Measurements from ENCODE around the gene GDPD3. TPM values are rescaled to one million over a fixed set of nuclear protein-coding genes. Genes with fewer than 3 reads are reported as not detected.

The GDPD3 gene
- total RNA-seq (2022; extraction: Qiagen RNA extraction; ENCODE audit: low read depth) = 1.4 to 2.3 TPM (median 1.7 TPM) in 5 replicates

GRCh38 chr16:30113031-30113710, at the start of gene GDPD3:
GDPD3 (minus strand) TSS chr16:30113537; CDS start chr16:30113478, 59 bp downstream.

GRCh38 chr16:30096105-30096861, 17.1 kb downstream of the GDPD3 start, which contains the start of gene YPEL3:
YPEL3 (minus strand) TSS chr16:30096213; CDS start chr16:30095482, 731 bp downstream.

GRCh38 chr16:30091474-30092372, 21.6 kb downstream of the GDPD3 start, which contains the start of gene TBX6:
TBX6 (minus strand) TSS chr16:30091924; CDS start chr16:30091193, 731 bp downstream.

GRCh38 chr16:30075503-30076275, 37.6 kb downstream of the GDPD3 start, which contains the start of gene PPP4C:
PPP4C (plus strand) TSS chr16:30075994; CDS start chr16:30076378, 384 bp downstream.

GRCh38 chr16:30065102-30065942, 48.0 kb downstream of the GDPD3 start, which contains the start of gene ALDOA:
ALDOA (plus strand) TSS chr16:30065760; CDS start chr16:30066898, 1,138 bp downstream.

Other genes with a start within 250 kb of the GDPD3 start
- 17.9 to 25.3 TPM (median 20.4 TPM) in 5 replicates for gene SEZ6L2, start 214.0 kb downstream of the GDPD3 start, total RNA-seq (2022; extraction: Qiagen RNA extraction; ENCODE audit: low read depth)
- 18.0 to 30.1 TPM (median 26.7 TPM) in 5 replicates for gene ASPHD1, start 213.0 kb downstream of the GDPD3 start, total RNA-seq (2022; extraction: Qiagen RNA extraction; ENCODE audit: low read depth)
- gene KCTD13, start 187.3 kb downstream of the GDPD3 start, total RNA-seq (2022; extraction: Qiagen RNA extraction; ENCODE audit: low read depth) = 14.4 to 23.0 TPM (median 19.8 TPM) in 5 replicates
- 80.4 to 105 TPM (median 102 TPM) in 5 replicates for gene TMEM219, start 151.5 kb downstream of the GDPD3 start, total RNA-seq (2022; extraction: Qiagen RNA extraction; ENCODE audit: low read depth)
- 26.3 to 36.4 TPM (median 33.8 TPM) in 5 replicates for gene TAOK2, start 139.7 kb downstream of the GDPD3 start, total RNA-seq (2022; extraction: Qiagen RNA extraction; ENCODE audit: low read depth)
- 13.7 to 15.6 TPM (median 14.3 TPM) in 5 replicates for gene HIRIP3, start 117.9 kb downstream of the GDPD3 start, total RNA-seq (2022; extraction: Qiagen RNA extraction; ENCODE audit: low read depth)
- 109 to 115 TPM (median 109 TPM) in 5 replicates for gene INO80E, start 117.3 kb downstream of the GDPD3 start, total RNA-seq (2022; extraction: Qiagen RNA extraction; ENCODE audit: low read depth)
- gene DOC2A, start 102.5 kb downstream of the GDPD3 start, total RNA-seq (2022; extraction: Qiagen RNA extraction; ENCODE audit: low read depth) = 1.7 to 3.3 TPM (median 2.3 TPM) in 5 replicates
- not detected in 5 replicates for gene C16orf92, start 90.3 kb downstream of the GDPD3 start, total RNA-seq (2022; extraction: Qiagen RNA extraction; ENCODE audit: low read depth)
- 0.21 to 0.48 TPM (median 0.47 TPM) in 4 of 5 replicates, not detected in the other for gene TLCD3B, start 82.3 kb downstream of the GDPD3 start, total RNA-seq (2022; extraction: Qiagen RNA extraction; ENCODE audit: low read depth)
- 1,507 to 2,015 TPM (median 1,869 TPM) in 5 replicates for gene ALDOA, start 47.8 kb downstream of the GDPD3 start, total RNA-seq (2022; extraction: Qiagen RNA extraction; ENCODE audit: low read depth)
- gene PPP4C, start 37.5 kb downstream of the GDPD3 start, total RNA-seq (2022; extraction: Qiagen RNA extraction; ENCODE audit: low read depth) = 120 to 149 TPM (median 142 TPM) in 5 replicates
- gene TBX6, start 21.6 kb downstream of the GDPD3 start, total RNA-seq (2022; extraction: Qiagen RNA extraction; ENCODE audit: low read depth) = 0.14 to 0.50 TPM (median 0.38 TPM) in 5 replicates
- 6.6 to 11.8 TPM (median 9.7 TPM) in 5 replicates for gene YPEL3, start 17.3 kb downstream of the GDPD3 start, total RNA-seq (2022; extraction: Qiagen RNA extraction; ENCODE audit: low read depth)
- 33.9 to 38.8 TPM (median 36.4 TPM) in 5 replicates for gene MAPK3, start 9.7 kb upstream of the GDPD3 start, total RNA-seq (2022; extraction: Qiagen RNA extraction; ENCODE audit: low read depth)
- gene CORO1A, start 70.1 kb upstream of the GDPD3 start, total RNA-seq (2022; extraction: Qiagen RNA extraction; ENCODE audit: low read depth) = 2.3 to 3.5 TPM (median 3.3 TPM) in 5 replicates
- gene BOLA2B, start 80.1 kb upstream of the GDPD3 start, total RNA-seq (2022; extraction: Qiagen RNA extraction; ENCODE audit: low read depth) = 130 to 288 TPM (median 218 TPM) in 5 replicates
- gene SLX1A, start 80.3 kb upstream of the GDPD3 start, total RNA-seq (2022; extraction: Qiagen RNA extraction; ENCODE audit: low read depth) = 15.6 to 34.4 TPM (median 20.7 TPM) in 5 replicates
- gene SULT1A3, start 85.7 kb upstream of the GDPD3 start, total RNA-seq (2022; extraction: Qiagen RNA extraction; ENCODE audit: low read depth) = 5.1 to 10.6 TPM (median 7.9 TPM) in 5 replicates
- 0.81 to 4.3 TPM (median 2.6 TPM) in 5 replicates for gene NPIPB13, start 134.9 kb upstream of the GDPD3 start, total RNA-seq (2022; extraction: Qiagen RNA extraction; ENCODE audit: low read depth)
- 63.4 to 69.9 TPM (median 67.1 TPM) in 5 replicates for gene CD2BP2, start 241.8 kb upstream of the GDPD3 start, total RNA-seq (2022; extraction: Qiagen RNA extraction; ENCODE audit: low read depth)

All from A549 treated with RU486 at 1 μM for 4 hours (cell line).